NCI-H748 treated with DMSO at 0.1 percent for 48 hours (cell line): Measurements from ENCODE around the gene PTPN6.

ENCODE experiments used
- DNase-seq: peaks from one replicate; lab custom pipeline; 2025; lab: John Stamatoyannopoulos, UW

PTPN6 gene

DNA sequence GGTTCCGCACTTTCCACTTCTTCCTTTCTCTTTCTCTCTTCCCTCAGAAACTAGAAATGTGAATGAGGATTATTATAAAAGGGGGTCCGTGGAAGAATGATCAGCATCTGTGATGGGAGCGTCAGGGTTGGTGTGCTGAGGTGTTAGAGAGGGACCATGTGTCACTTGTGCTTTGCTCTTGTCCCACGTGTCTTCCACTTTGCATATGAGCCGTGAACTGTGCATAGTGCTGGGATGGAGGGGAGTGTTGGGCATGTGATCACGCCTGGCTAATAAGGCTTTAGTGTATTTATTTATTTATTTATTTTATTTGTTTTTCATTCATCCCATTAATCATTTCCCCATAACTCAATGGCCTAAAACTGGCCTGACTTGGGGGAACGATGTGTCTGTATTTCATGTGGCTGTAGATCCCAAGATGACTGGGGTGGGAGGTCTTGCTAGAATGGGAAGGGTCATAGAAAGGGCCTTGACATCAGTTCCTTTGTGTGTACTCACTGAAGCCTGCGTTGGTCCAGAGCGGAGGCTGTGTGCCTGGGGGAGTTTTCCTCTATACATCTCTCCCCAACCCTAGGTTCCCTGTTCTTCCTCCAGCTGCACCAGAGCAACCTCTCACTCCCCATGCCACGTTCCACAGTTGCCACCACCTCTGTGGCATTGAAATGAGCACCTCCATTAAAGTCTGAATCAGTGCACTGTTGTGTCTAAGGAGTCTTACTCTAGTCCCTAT lies 28.0 kb upstream of the PTPN6 start:
- DNase-seq = no peak

DNA sequence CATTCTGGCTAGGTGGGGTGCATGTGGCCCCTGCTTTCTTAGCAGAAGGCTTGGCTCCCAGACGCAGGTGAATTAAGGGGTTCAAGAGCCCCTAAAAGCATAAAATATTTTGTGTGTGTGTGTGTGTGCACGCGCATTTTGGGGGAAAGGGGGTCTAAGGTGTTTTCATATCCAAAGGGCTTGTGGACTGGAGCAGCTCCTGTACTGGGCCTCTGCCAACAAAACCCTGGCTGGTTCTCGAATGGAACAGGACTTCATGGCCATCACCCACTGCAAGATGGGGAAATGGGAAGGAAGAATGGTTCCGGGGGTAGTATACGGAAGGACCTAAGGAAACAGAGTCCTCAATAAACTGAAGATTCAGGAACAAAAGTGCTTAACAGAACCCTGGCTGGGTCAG lies 27.3 kb upstream of the PTPN6 start:
- no peak for DNase-seq

DNA sequence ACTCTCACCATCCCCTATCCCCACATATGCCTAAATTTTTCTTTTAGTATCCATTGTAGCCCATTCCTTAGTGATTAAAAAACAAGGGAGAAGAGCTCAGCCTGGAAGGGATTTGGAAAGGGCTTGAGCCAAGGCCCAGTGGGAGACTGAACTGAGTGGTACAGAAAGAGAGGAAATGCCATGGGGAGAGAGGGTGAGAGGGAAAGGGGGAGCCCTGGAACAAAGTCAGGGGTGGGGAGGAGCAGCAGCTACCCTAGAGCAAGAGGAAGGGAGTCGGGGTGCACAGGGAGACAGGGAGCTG lies 26.0 kb upstream of the PTPN6 start:
- no peak for DNase-seq

- no peak for DNase-seq
Observed at GRCh38 chr12:6925540-6926279, 25.4 kb upstream of the PTPN6 start.

GRCh38 chr12:6927379-6928021 lies 23.7 kb upstream of the PTPN6 start, which contains the start of gene ATN1:
Gene ATN1 (plus strand): TSS chr12:6927959. CDS start chr12:6934002, 6,043 bp downstream.
- DNase-seq = peak; percentile 9

- DNase-seq = no peak
Observed at GRCh38 chr12:6928022-6928702, 23.0 kb upstream of the PTPN6 start.

DNA sequence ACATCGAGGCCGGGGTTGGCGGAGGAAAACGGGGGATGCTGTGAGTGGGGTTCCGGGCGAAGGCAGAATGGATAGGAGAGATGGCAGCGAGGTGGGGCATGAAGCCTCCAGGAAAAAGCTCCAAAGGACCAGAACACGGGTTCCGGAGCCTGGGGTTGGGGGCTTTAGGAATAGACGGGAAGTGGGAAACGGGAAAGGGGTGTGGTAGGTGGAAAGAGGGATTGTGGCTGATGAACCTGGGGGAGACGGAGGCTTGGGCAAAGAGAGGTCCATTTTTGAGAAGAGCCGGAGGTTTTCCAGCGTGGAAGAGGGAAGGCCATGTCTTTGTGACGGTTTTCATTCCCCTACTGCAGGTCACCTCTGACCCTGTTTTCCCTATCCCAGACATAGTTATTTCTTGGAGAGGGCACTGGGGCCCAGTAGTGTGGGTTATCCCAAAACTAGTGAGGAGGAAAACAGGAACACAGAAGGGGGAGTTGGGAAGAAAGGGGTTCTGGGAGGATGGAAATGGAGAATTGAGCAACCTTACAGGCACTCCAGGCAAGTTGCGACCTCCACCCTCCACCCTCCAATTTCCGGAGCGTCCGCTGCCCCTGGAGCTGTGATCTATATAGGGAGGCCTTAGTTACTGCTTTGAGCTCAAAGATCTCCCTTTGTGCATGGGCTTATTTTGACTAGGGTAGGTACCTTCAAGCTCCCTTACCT lies 22.3 kb upstream of the PTPN6 start:
- DNase-seq = no peak

DNA sequence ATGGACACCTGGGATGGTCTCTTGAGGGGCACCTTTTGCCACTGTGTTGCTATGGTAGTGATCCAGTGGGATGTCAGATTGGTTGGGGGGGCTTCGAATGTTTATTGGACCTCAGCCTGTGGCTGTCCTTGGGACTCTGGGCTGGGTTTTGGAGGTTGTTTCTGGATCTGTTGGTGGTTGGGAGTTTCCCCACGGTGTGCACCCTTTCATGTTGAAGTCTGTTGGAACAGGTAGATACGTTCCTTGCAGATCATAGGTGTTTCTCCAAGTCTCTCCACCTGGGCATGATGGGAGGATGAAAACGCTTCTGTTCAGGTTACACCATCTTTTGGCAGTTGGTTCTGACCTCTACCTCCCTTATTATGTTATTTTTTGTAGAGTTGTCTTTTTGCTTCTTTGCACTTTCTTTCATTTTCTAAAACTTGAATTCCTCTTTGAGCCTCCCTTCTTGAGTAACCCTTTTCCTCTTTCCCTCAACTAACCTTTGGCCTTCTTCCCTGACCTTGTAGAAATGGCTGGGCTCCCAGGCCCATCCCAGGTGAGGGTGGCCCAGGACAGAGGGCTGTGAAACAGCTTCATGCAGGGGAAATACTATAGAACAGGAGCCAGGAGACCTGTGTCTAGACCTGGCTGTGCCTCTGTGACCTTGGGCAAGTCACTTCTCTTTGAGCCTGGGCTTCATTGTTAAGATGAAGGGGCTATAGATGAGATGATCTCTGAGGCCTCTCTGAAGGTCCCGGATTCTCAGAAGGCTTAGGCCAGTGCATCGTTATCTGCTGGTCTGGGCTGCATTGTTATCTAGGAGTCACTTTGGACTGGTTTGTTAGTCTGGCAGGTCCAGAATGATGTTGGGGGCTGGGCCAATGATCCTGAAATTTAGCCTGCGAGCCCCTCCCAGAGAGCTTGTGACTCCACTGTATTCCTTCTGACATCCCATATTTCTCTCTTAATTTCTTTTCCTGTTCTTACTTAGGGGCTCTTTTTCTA lies 21.4 kb upstream of the PTPN6 start:
- no peak for DNase-seq

GRCh38 chr12:6932766-6933165 lies 18.4 kb upstream of the PTPN6 start:
- no peak for DNase-seq

DNA sequence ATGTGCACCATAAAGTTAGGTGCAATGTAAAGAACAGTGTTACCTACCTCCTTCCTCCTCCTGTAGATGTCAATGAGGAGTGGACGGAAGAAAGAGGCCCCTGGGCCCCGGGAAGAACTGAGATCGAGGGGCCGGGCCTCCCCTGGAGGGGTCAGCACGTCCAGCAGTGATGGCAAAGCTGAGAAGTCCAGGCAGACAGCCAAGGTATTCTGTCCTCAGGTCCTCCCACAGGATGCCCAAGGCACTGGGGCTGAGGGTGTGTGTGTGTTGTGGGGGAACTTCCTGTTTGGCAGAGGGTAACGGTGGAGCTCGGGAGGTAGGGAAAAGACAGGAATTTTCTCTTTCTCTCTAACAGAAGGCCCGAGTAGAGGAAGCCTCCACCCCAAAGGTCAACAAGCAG lies 17.0 kb upstream of the PTPN6 start:
- DNase-seq = no peak

- no peak for DNase-seq
Observed at GRCh38 chr12:6935371-6936193, 15.6 kb upstream of the PTPN6 start.

DNA sequence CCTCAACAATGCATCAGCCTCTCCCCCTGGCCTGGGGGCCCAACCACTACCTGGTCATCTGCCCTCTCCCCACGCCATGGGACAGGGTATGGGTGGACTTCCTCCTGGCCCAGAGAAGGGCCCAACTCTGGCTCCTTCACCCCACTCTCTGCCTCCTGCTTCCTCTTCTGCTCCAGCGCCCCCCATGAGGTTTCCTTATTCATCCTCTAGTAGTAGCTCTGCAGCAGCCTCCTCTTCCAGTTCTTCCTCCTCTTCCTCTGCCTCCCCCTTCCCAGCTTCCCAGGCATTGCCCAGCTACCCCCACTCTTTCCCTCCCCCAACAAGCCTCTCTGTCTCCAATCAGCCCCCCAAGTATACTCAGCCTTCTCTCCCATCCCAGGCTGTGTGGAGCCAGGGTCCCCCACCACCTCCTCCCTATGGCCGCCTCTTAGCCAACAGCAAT lies 14.9 kb upstream of the PTPN6 start:
- no peak for DNase-seq

- no peak for DNase-seq
Observed at GRCh38 chr12:6936636-6937480, 14.3 kb upstream of the PTPN6 start.

DNA sequence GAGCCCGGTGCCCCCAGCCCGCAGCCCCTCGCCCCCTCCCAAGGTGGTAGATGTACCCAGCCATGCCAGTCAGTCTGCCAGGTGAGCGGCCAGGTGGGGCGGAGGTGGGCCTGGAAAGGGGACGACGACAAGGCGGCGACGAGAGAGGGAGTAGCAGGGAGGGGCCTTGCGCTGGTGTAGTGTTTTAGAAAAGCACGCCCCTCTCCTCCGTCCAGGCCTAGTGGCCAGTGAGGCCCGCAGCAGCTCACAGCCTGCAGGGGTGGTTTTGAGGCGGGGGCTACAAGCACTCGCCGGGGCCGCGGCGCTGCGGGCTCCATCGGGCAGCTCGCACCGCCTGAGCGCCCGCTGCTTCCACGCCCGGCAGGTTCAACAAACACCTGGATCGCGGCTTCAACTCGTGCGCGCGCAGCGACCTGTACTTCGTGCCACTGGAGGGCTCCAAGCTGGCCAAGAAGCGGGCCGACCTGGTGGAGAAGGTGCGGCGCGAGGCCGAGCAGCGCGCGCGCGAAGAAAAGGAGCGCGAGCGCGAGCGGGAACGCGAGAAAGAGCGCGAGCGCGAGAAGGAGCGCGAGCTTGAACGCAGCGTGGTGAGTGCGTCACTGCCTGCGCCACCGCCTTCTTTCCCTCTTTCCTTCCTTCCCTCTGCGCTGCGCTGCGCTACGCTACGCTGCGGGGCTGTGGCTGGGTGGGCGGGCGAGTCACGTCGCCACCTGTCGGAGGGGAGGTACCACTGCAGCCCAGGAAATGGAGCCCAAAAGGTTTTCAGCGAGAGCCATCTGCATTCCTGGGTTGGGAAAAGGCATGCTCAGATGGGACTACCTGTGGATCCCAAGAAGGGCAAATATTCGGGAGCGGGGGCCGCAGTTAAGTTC lies 13.4 kb upstream of the PTPN6 start:
- peak; percentile 85 for DNase-seq

- DNase-seq = no peak
Observed at GRCh38 chr12:6938353-6939190, 12.6 kb upstream of the PTPN6 start.

DNA sequence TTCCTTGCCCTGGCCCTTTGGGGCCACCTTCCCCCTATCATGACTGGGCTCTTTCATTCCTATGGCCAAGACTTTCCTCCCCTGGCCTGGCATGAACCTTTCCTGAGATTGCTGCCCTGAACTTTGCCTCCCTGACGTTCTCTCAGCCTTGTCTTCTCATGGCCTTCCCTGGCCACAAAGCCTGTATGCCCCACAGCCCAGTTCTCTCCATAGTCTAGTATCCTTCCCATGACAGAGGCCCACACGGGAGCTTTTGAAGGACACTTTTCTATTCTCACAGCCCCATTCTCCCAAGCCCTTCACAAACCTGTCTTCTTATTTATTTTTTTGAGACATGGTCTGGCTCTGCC lies 12.0 kb upstream of the PTPN6 start:
- no peak for DNase-seq

DNA sequence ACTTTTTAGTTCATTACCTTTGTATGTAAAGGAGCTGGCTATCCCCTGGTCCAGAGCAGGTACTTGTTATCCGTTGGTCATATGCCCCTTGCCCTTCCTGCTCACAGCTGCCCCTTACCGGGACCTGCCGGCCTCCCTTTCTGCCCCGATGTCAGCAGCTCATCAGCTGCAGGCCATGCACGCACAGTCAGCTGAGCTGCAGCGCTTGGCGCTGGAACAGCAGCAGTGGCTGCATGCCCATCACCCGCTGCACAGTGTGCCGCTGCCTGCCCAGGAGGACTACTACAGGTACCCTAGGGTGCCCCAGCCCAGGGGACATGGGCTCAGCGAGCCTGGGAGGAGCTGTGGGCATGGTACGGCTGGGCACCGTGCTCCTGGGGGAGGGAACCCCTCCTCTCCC lies 9.9 kb upstream of the PTPN6 start:
- DNase-seq = no peak
